ENCODE data around the gene SLX9.
"Not testable (repeated sequence)": the region's sequence is repeated elsewhere in the genome, so short reads cannot be mapped to it uniquely, and the experiment has no call there.

DNA sequence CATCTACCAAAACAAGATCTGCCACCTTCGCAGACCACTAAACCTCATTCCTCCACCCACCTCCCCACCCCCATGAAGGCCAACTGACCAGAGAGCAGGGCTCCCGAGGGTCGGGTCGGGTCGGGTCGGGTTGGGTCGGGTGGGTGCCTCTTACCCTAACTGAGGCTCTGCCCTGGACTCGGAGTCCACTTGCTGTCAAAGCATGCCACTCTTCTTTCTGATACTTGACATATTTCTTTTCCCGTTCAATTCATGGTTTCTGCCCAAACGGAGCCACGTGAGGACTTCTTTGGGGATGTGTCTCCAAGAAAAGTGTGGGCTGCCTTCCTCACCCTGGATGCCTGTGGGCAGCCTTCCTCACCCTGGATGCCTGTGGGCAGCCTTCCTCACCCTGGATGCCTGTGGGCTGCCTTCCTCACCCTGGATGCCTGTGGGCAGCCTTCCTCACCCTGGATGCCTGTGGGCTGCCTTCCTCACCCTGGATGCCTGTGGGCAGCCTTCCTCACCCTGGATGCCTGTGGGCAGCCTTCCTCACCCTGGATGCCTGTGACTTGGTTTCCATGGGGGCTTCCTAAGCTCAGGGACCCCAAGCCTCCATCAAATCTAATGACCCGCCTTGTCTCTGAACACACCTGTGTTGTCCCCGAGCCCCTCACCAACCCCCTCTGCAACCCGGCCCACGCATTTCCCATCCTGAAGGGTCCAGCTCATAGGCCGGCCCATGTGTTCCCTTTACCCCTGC, 11.2 kb upstream of the SLX9 start:
- TF ChIP-seq POLR2A (IDR thresholded peaks at IDR 0.05) = not testable (repeated sequence)
- TF ChIP-seq, protein P1, sequence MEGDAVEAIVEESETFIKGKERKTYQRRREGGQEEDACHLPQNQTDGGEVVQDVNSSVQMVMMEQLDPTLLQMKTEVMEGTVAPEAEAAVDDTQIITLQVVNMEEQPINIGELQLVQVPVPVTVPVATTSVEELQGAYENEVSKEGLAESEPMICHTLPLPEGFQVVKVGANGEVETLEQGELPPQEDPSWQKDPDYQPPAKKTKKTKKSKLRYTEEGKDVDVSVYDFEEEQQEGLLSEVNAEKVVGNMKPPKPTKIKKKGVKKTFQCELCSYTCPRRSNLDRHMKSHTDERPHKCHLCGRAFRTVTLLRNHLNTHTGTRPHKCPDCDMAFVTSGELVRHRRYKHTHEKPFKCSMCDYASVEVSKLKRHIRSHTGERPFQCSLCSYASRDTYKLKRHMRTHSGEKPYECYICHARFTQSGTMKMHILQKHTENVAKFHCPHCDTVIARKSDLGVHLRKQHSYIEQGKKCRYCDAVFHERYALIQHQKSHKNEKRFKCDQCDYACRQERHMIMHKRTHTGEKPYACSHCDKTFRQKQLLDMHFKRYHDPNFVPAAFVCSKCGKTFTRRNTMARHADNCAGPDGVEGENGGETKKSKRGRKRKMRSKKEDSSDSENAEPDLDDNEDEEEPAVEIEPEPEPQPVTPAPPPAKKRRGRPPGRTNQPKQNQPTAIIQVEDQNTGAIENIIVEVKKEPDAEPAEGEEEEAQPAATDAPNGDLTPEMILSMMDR (IDR thresholded peaks at IDR 0.05) = not testable (repeated sequence)

All from transverse colon (tissue), 3 donors.